SK-N-SH (cell line): ENCODE results near the gene WNT8A. TPM values are rescaled to one million over a fixed set of nuclear protein-coding genes. Genes with fewer than 3 reads are reported as not detected.

Experiments used
- CTCF ChIA-PET: fragments of 300-600, 350-600 bp; formaldehyde crosslinking; extraction: SDS; loops from one replicate; lab custom pipeline; 2021; lab: Yijun Ruan, JAX
- POLR2A ChIA-PET: fragments of 350-600 bp; sonication (Branson Sonifier 250); formaldehyde crosslinking; extraction: SDS; loops from one replicate; lab custom pipeline; 2020; ENCODE audit warnings: antibody characterized with exemption, inconsistent platforms; lab: Yijun Ruan, JAX
- DNase-seq: peaks from one replicate; pipeline ENCODE4 v3.0.0; 2012
- H2AFZ ChIP-seq: fragments of 200-600 bp; sonication (generic); 2 replicates; pipeline ENCODE4 v1.8.1; 2016; ENCODE audit warnings: antibody characterized with exemption, mild to moderate bottlenecking, low read depth
- H3F3A ChIP-seq: fragments of 200-600 bp; sonication (generic); replicated peaks from 2 replicates; pipeline ENCODE3; 2016; ENCODE audit warnings: antibody characterized with exemption, mild to moderate bottlenecking; ENCODE audit not compliant: insufficient read depth
- H3K27ac ChIP-seq, 2 experiments: fragments of 200-500 bp in 1 of 2; fragments of 200-600 bp in 1 of 2; sonication (Bioruptor generic) in 1 of 2; sonication (generic), shearing (Covaris generic) in 1 of 2; 2 replicates each; pipeline versions ENCODE4 v1.5.1 to v1.6.1; 2014 to 2016; ENCODE audit warnings: low read depth in 2 of 2, inconsistent platforms in 1 of 2, low read length in 1 of 2, mild to moderate bottlenecking in 1 of 2, mixed read lengths in 1 of 2
- H3K27me3 ChIP-seq: fragments of 200-600 bp; sonication (generic), shearing (Covaris generic); 2 replicates; pipeline ENCODE4 v1.6.1; 2016; ENCODE audit warnings: mixed run types; ENCODE audit not compliant: insufficient read depth
- H3K36me3 ChIP-seq, 2 experiments: fragments of 200-500 bp in 1 of 2; fragments of 200-600 bp in 1 of 2; sonication (Bioruptor generic) in 1 of 2; sonication (generic) in 1 of 2; replicated peaks in 1 of 2; 2 replicates each; pipeline versions ENCODE3 to v1.5.1; 2014 to 2016; ENCODE audit warnings: low read length in 1 of 2, mild to moderate bottlenecking in 1 of 2; ENCODE audit not compliant: insufficient read depth in 2 of 2, control insufficient read depth in 1 of 2
- H3K4me1 ChIP-seq, 2 experiments: fragments of 200-500 bp in 1 of 2; fragments of 200-600 bp in 1 of 2; sonication (Bioruptor generic) in 1 of 2; sonication (generic), shearing (Covaris generic) in 1 of 2; 2 replicates each; pipeline versions ENCODE4 v1.5.1 to v1.6.1; 2014 to 2016; ENCODE audit warnings: low read depth in 1 of 2, low read length in 1 of 2, mixed run types in 1 of 2; ENCODE audit not compliant: insufficient read depth in 2 of 2, control insufficient read depth in 1 of 2
- H3K4me2 ChIP-seq: fragments of 200-600 bp; sonication (generic), shearing (Covaris generic); 2 replicates; pipeline ENCODE4 v1.6.1; 2017; ENCODE audit warnings: mixed run types
- H3K4me3 ChIP-seq, 2 experiments: fragments of 200-500 bp in 1 of 2; fragments of 200-600 bp in 1 of 2; sonication (Bioruptor generic) in 1 of 2; sonication (generic), shearing (Covaris generic) in 1 of 2; 2 replicates each; pipeline versions ENCODE4 v1.5.1 to v1.8.1; 2014 to 2016; ENCODE audit warnings: low read depth in 2 of 2, inconsistent platforms in 1 of 2, low read length in 1 of 2, mild to moderate bottlenecking in 1 of 2, mixed read lengths in 1 of 2, moderate library complexity in 1 of 2
- H3K79me2 ChIP-seq: fragments of 200-600 bp; sonication (generic); 2 replicates; pipeline ENCODE4 v1.8.1; 2017; ENCODE audit warnings: mild to moderate bottlenecking; ENCODE audit not compliant: insufficient read depth
- H3K9ac ChIP-seq: fragments of 200-600 bp; sonication (generic); 2 replicates; pipeline ENCODE4 v1.6.1; 2017; ENCODE audit warnings: mixed run types
- H3K9me2 ChIP-seq: fragments of 200-600 bp; sonication (generic); 2 replicates; pipeline ENCODE4 v1.6.1; 2017; ENCODE audit warnings: mixed run types
- H3K9me3 ChIP-seq: fragments of 200-600 bp; sonication (generic); 2 replicates; pipeline ENCODE4 v1.6.1; 2017; ENCODE audit warnings: mixed run types, mild to moderate bottlenecking, moderate library complexity
- H4K20me1 ChIP-seq: fragments of 200-600 bp; sonication (generic); 2 replicates; pipeline ENCODE4 v1.6.1; 2017; ENCODE audit warnings: mild to moderate bottlenecking, mixed run types; ENCODE audit not compliant: insufficient read depth
- CHD2 ChIP-seq: fragments of 150-350 bp; IDR thresholded peaks from 2 replicates; pipeline ENCODE4 v1.6.1; 2018; ENCODE audit warnings: low read length; ENCODE audit not compliant: partially characterized antibody
- ELF1 ChIP-seq: IDR thresholded peaks from 2 replicates; pipeline ENCODE4 v1.4.0; 2012
- FOSL2 ChIP-seq: IDR thresholded peaks from 2 replicates; pipeline ENCODE4 v1.4.0; 2012; ENCODE audit warnings: low read depth, mild to moderate bottlenecking, moderate library complexity, borderline replicate concordance
- FOXJ3 ChIP-seq: sonication (generic); formaldehyde crosslinking; IDR thresholded peaks from 2 replicates; pipeline ENCODE4 v1.5.1; 2020; ENCODE audit warnings: mild to moderate bottlenecking, missing genetic modification reagents
- GABPA ChIP-seq: IDR thresholded peaks from 2 replicates; pipeline ENCODE4 v1.4.0; 2012; ENCODE audit warnings: low read depth, mild to moderate bottlenecking
- GATA2 ChIP-seq: sonication (generic); formaldehyde crosslinking; IDR thresholded peaks from 2 replicates; pipeline ENCODE4 v1.5.0; 2020; ENCODE audit warnings: mild to moderate bottlenecking, missing genetic modification reagents
- JUND ChIP-seq: IDR thresholded peaks from 2 replicates; pipeline ENCODE4 v1.4.0; 2012
- MXI1 ChIP-seq: IDR thresholded peaks from 2 replicates; pipeline ENCODE4 v1.6.1; 2012; ENCODE audit warnings: mild to moderate bottlenecking, low read depth, low read length, improper control_type of control experiment
- RCOR1 ChIP-seq: fragments of 150-350 bp; IDR thresholded peaks from 2 replicates; pipeline ENCODE4 v1.6.1; 2017; ENCODE audit warnings: antibody characterized with exemption, low read length
- RFX5 ChIP-seq: IDR thresholded peaks from 2 replicates; pipeline ENCODE4 v1.6.1; 2012; ENCODE audit warnings: mild to moderate bottlenecking, improper control_type of control experiment, low read length
- TAF1 ChIP-seq: IDR thresholded peaks from 2 replicates; pipeline ENCODE4 v1.6.1; 2012; ENCODE audit warnings: low read depth, mild to moderate bottlenecking, low read length, moderate library complexity, borderline replicate concordance
- TEAD4 ChIP-seq: IDR thresholded peaks from 2 replicates; pipeline ENCODE4 v1.4.0; 2012; ENCODE audit warnings: mild to moderate bottlenecking, borderline replicate concordance; ENCODE audit not compliant: insufficient read depth
- WGBS: methylation state at CpG from one replicate; pipeline ENCODE4 v1.1.6; 2017; ENCODE audit warnings: low lambda C conversion rate; 5-methylcytosine and 5-hydroxymethylcytosine counted together
- polyA plus RNA-seq, 3 experiments: library from polyadenylated mRNA; depleted of rRNA; stranded (reverse); fragments of >200 nt; gene quantifications; 2 replicates each; pipeline ENCODE4 v1.2.3, GENCODE V29; 2012
- TF ChIP-seq, protein P1 (sequence below): fragments of 200-600 bp; sonication (generic); IDR thresholded peaks from 2 replicates; pipeline ENCODE4 v1.6.1; 2017; ENCODE audit warnings: antibody characterized with exemption, mild to moderate bottlenecking, moderate library complexity
- TF ChIP-seq, protein P2 (sequence below): IDR thresholded peaks from 2 replicates; pipeline ENCODE4; 2012
- TF ChIP-seq, protein P3 (sequence below): IDR thresholded peaks from 2 replicates; pipeline ENCODE4 v1.6.1; 2012; ENCODE audit warnings: mild to moderate bottlenecking, low read depth, low read length, moderate library complexity

The WNT8A gene
- polyA plus RNA-seq, 1 of the 3 experiments (the other 2 are of a cell fraction): not detected

DNA sequence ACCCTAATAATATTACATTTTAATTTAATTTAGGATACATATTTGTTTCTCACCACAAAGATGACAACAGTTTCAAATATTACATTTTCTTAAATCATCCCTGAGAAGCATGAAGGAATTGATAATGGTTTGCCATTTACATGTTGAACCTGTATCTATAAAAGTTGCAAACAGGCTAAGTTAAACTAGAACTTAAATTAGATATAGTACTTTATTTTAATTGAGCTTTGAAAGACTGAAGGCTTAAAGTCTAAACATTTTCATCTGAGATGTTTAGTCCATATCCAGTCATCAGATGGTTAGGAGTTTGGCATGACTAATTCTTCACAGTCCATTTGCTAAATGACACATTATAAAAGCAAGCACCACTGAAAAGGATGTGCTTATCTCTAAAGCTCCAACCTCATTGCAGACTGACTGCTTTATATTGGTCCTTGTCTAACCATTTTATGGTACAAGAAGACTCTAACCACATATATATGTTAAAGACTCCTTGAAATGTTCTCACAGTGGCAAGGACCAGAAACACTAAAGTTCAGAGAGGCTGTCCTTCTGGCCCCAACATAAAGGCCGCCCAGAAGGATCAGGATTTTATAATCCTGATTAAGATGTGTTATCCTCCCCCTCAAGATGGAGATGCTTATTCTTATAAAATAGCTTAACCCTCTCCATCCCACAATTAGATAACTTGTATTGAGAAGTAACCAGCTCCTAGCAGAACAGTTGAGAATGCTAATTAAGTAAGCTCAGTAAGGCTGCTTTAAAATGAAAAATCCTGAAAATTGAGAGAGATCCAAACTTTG, 25.8 kb downstream of the WNT8A start:
- POLR2A ChIA-PET: no interaction called here
- no peaks in the 10 kb centered on the region for H4K20me1 ChIP-seq
- H3K27me3 ChIP-seq: no peaks in the 10 kb centered on the region
- no peaks in the 10 kb centered on the region for H3K9me3 ChIP-seq
- no peak for DNase-seq
- H3K4me3 ChIP-seq: no peak overlapping the region
- CTCF ChIA-PET: interaction anchor here (1.0 to 3.1 kb wide), 6 partner anchors 24 to 331 kb away, joined by 3 to 16 read pairs (median 6); no protein-coding TSS in a partner anchor
- H3K27ac ChIP-seq: no peak overlapping the region
- no peaks in the 10 kb centered on the region for H3K4me1 ChIP-seq
- TF ChIP-seq JUND (no peak), CHD2 (no peak), GABPA (no peak), TEAD4 (no peak), TAF1 (no peak), FOSL2 (no peak), FOXJ3 (CRISPR knock-in tag) (no peak), MXI1 (no peak)
- TF ChIP-seq, protein P1, sequence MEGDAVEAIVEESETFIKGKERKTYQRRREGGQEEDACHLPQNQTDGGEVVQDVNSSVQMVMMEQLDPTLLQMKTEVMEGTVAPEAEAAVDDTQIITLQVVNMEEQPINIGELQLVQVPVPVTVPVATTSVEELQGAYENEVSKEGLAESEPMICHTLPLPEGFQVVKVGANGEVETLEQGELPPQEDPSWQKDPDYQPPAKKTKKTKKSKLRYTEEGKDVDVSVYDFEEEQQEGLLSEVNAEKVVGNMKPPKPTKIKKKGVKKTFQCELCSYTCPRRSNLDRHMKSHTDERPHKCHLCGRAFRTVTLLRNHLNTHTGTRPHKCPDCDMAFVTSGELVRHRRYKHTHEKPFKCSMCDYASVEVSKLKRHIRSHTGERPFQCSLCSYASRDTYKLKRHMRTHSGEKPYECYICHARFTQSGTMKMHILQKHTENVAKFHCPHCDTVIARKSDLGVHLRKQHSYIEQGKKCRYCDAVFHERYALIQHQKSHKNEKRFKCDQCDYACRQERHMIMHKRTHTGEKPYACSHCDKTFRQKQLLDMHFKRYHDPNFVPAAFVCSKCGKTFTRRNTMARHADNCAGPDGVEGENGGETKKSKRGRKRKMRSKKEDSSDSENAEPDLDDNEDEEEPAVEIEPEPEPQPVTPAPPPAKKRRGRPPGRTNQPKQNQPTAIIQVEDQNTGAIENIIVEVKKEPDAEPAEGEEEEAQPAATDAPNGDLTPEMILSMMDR: no peak
- TF ChIP-seq, protein P2, sequence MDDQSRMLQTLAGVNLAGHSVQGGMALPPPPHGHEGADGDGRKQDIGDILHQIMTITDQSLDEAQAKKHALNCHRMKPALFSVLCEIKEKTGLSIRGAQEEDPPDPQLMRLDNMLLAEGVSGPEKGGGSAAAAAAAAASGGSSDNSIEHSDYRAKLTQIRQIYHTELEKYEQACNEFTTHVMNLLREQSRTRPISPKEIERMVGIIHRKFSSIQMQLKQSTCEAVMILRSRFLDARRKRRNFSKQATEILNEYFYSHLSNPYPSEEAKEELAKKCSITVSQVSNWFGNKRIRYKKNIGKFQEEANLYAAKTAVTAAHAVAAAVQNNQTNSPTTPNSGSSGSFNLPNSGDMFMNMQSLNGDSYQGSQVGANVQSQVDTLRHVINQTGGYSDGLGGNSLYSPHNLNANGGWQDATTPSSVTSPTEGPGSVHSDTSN: no peak
- 94% methylated on average over 1 of the region's 1 CpG for WGBS
- H3K4me2 ChIP-seq: no peak overlapping the region
- H2AFZ ChIP-seq: no peak overlapping the region
- no peaks in the 10 kb centered on the region for H3K36me3 ChIP-seq
- no peaks in the 10 kb centered on the region for H3K9me2 ChIP-seq
- no peak overlapping the region for H3K9ac ChIP-seq
- peaks cover 14% of the 10 kb centered on the region for H3F3A ChIP-seq
- no peaks in the 10 kb centered on the region for H3K79me2 ChIP-seq

DNA sequence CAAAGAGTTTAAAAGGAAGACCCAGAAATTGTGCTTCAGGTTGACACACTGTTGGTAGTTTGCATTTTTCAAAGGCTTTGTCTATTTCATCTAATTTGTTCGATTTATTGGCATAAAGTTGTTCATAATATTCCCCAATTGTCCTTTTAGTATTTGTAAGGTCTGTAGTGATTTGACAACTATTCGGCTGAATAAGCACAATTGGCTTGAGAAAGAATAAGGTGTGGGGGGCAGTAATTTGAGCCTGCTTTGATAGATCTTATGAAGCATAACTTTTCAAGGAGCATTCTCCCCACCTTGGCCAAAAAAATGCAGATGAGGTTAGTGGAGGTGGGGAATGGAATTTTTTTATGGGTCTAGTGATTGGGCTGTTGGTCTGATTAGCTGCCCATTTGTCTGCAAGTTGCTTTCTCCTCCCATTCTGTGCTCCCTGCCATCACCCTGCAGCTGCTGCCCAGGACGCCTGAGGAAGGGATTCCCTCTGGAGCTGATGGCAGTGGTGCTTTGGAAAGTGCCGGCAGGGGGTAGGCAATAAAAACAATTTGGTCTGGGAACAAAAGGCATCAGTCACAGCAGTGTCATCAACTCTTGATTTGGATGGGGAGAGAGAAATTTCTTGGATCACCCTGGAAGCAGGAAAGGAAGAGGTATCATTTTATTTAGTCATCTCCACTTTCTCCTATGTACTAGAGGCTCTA, 26.6 kb downstream of the WNT8A start:
- CTCF ChIA-PET: interaction anchor here (1.2 to 4.5 kb wide), 9 partner anchors 20 to 75 kb away, joined by 3 to 18 read pairs (median 6); no protein-coding TSS in a partner anchor
- TF ChIP-seq RFX5: no peak
- TF ChIP-seq JUND: no peak
- no peak for TF ChIP-seq GATA2 (CRISPR knock-in tag)
- TF ChIP-seq, protein P1: no peak
- TF ChIP-seq ELF1: no peak
- TF ChIP-seq, protein P3, sequence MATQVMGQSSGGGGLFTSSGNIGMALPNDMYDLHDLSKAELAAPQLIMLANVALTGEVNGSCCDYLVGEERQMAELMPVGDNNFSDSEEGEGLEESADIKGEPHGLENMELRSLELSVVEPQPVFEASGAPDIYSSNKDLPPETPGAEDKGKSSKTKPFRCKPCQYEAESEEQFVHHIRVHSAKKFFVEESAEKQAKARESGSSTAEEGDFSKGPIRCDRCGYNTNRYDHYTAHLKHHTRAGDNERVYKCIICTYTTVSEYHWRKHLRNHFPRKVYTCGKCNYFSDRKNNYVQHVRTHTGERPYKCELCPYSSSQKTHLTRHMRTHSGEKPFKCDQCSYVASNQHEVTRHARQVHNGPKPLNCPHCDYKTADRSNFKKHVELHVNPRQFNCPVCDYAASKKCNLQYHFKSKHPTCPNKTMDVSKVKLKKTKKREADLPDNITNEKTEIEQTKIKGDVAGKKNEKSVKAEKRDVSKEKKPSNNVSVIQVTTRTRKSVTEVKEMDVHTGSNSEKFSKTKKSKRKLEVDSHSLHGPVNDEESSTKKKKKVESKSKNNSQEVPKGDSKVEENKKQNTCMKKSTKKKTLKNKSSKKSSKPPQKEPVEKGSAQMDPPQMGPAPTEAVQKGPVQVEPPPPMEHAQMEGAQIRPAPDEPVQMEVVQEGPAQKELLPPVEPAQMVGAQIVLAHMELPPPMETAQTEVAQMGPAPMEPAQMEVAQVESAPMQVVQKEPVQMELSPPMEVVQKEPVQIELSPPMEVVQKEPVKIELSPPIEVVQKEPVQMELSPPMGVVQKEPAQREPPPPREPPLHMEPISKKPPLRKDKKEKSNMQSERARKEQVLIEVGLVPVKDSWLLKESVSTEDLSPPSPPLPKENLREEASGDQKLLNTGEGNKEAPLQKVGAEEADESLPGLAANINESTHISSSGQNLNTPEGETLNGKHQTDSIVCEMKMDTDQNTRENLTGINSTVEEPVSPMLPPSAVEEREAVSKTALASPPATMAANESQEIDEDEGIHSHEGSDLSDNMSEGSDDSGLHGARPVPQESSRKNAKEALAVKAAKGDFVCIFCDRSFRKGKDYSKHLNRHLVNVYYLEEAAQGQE: no peak
- no peak for TF ChIP-seq RCOR1
- no peak for TF ChIP-seq TAF1

More for the DNA sequence above, 26.6 kb downstream of the WNT8A start:
- no peak overlapping the region for H3K4me2 ChIP-seq
- H3K4me1 ChIP-seq: no peaks in the 10 kb centered on the region
- no peaks in the 10 kb centered on the region for H3K9me3 ChIP-seq
- H3K36me3 ChIP-seq: no peaks in the 10 kb centered on the region
- POLR2A ChIA-PET: no interaction called here
- DNase-seq: no peak
- no peak overlapping the region for H3K9ac ChIP-seq
- WGBS: 68% methylated on average over 4 of the region's 4 CpGs
- peaks cover 14% of the 10 kb centered on the region for H3F3A ChIP-seq
- no peak overlapping the region for H2AFZ ChIP-seq
- no peaks in the 10 kb centered on the region for H3K9me2 ChIP-seq
- H3K4me3 ChIP-seq: no peak overlapping the region
- no peaks in the 10 kb centered on the region for H3K27me3 ChIP-seq
- H3K27ac ChIP-seq: no peak overlapping the region
- H4K20me1 ChIP-seq: no peaks in the 10 kb centered on the region
- no peaks in the 10 kb centered on the region for H3K79me2 ChIP-seq
